PC-3 (cell line): ENCODE measurements around the gene PUS7L.

Experiments used
- EZH2 ChIP-seq: fragments of 300-600 bp; sonication (generic); IDR thresholded peaks from one replicate; pipeline ENCODE4 v1.6.1; 2017; ENCODE audit warnings: antibody characterized with exemption, mild to moderate bottlenecking, low read length; ENCODE audit not compliant: unreplicated experiment
- EZH2phosphoT487 ChIP-seq: fragments of 300-600 bp; sonication (generic); IDR thresholded peaks from 2 replicates; pipeline ENCODE4 v1.6.1; 2018; ENCODE audit warnings: mild to moderate bottlenecking, antibody characterized with exemption, low read length, borderline replicate concordance
- TF ChIP-seq, protein P1 (sequence below): fragments of 300-600 bp; sonication (generic); conservative IDR thresholded peaks from 2 replicates; pipeline ENCODE4 v1.5.1; 2017; ENCODE audit warnings: antibody characterized with exemption, low read depth, mild to moderate bottlenecking, low read length

DNA sequence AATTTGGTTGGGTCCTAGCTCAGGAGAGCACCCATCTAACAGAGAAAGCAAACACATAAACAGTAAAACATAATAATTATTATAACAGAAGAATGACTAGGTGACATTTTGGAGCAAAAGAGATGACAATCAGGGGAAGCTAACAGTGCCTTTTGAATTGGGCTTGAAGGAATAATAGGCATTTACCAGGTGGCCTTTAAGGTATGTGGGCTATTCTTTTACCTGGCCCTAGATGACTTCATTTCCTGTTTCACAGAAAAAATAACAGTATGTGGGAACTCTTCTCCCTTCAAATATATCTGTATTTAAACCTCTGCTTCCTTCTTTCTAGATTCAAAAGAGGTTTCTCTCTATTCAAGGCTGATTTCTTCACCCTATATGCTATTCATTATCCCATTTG lies 4.0 kb upstream of the PUS7L start:
- TF ChIP-seq, protein P1, sequence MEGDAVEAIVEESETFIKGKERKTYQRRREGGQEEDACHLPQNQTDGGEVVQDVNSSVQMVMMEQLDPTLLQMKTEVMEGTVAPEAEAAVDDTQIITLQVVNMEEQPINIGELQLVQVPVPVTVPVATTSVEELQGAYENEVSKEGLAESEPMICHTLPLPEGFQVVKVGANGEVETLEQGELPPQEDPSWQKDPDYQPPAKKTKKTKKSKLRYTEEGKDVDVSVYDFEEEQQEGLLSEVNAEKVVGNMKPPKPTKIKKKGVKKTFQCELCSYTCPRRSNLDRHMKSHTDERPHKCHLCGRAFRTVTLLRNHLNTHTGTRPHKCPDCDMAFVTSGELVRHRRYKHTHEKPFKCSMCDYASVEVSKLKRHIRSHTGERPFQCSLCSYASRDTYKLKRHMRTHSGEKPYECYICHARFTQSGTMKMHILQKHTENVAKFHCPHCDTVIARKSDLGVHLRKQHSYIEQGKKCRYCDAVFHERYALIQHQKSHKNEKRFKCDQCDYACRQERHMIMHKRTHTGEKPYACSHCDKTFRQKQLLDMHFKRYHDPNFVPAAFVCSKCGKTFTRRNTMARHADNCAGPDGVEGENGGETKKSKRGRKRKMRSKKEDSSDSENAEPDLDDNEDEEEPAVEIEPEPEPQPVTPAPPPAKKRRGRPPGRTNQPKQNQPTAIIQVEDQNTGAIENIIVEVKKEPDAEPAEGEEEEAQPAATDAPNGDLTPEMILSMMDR, result no peak
- TF ChIP-seq EZH2phosphoT487, result no peak
- no peak for TF ChIP-seq EZH2
